CD14-positive monocyte (primary cell): ENCODE results near the gene IFNK. TPM values are rescaled to one million over a fixed set of nuclear protein-coding genes. Genes with fewer than 3 reads are reported as not detected.
"Not testable (repeated sequence)": the region's sequence is repeated elsewhere in the genome, so short reads cannot be mapped to it uniquely, and the experiment has no call there.

Experiments used
- DNase-seq, 3 donors: peaks; one replicate each; pipeline ENCODE4 v3.0.0-alpha.2; 2011 to 2022
- H2AFZ ChIP-seq: 2 replicates; pipeline ENCODE4 v1.6.0; 2012; ENCODE audit warnings: mild to moderate bottlenecking, low read depth, low read length, inconsistent platforms; ENCODE audit not compliant: insufficient read depth, poor library complexity, severe bottlenecking
- H3K27ac ChIP-seq, 2 donors: 1 replicate in 1 of 2; 2 replicates in 1 of 2; pipeline ENCODE4 v1.5.1; 2012 to 2013; ENCODE audit warnings: low read length in 2 of 2, control low read depth in 1 of 2, inconsistent platforms in 1 of 2, low read depth in 1 of 2, mild to moderate bottlenecking in 1 of 2
- H3K27me3 ChIP-seq, 2 donors: one replicate each; pipeline versions ENCODE4 v1.6.0 to v1.6.1; 2011 to 2013; ENCODE audit warnings: low read length in 2 of 2; ENCODE audit not compliant: control insufficient read depth in 2 of 2, insufficient read depth in 2 of 2
- H3K36me3 ChIP-seq, 2 donors: replicated peaks in 1 of 2; 1 replicate in 1 of 2; 2 replicates in 1 of 2; pipeline versions ENCODE4 v1.5.1 to v1.6.1; 2012 to 2013; ENCODE audit warnings: low read length in 2 of 2, control low read depth in 1 of 2, inconsistent platforms in 1 of 2, mild to moderate bottlenecking in 1 of 2; ENCODE audit not compliant: insufficient read depth in 2 of 2, control insufficient read depth in 1 of 2
- H3K4me1 ChIP-seq, 2 donors: 1 replicate in 1 of 2; 2 replicates in 1 of 2; pipeline versions ENCODE4 v1.5.1 to v1.6.1; 2012 to 2013; ENCODE audit warnings: low read length in 2 of 2, control low read depth in 1 of 2, inconsistent platforms in 1 of 2, mild to moderate bottlenecking in 1 of 2, moderate library complexity in 1 of 2; ENCODE audit not compliant: insufficient read depth in 2 of 2, control insufficient read depth in 1 of 2
- H3K4me2 ChIP-seq: replicated peaks from 2 replicates; pipeline ENCODE3; 2012; ENCODE audit warnings: low read length, moderate library complexity, mild to moderate bottlenecking; ENCODE audit not compliant: poor library complexity, severe bottlenecking; ENCODE audit errors: extremely low read depth
- H3K4me3 ChIP-seq, 3 experiments: fragments of 200-600 bp in 1 of 3; sonication (generic) in 1 of 3; replicated peaks in 1 of 3; 1 replicate in 2 of 3; 2 replicates in 1 of 3; pipeline ENCODE4 v1.5.1; 2011 to 2013; ENCODE audit warnings: low read length in 3 of 3, mild to moderate bottlenecking in 3 of 3, control low read depth in 2 of 3, low read depth in 2 of 3, inconsistent platforms in 1 of 3, moderate library complexity in 1 of 3
- H3K79me2 ChIP-seq: 2 replicates; pipeline ENCODE4 v1.6.0; 2012; ENCODE audit warnings: mild to moderate bottlenecking, control low read depth, inconsistent platforms, low read length, moderate library complexity; ENCODE audit not compliant: insufficient read depth
- H3K9ac ChIP-seq: 2 replicates; pipeline ENCODE4 v1.6.0; 2017; ENCODE audit warnings: low read length, mild to moderate bottlenecking; ENCODE audit not compliant: insufficient read depth, poor library complexity, severe bottlenecking
- H3K9me3 ChIP-seq, 2 donors: replicated peaks in 1 of 2; 1 replicate in 1 of 2; 2 replicates in 1 of 2; pipeline versions ENCODE4 v1.5.1 to v1.6.1; 2012 to 2013; ENCODE audit warnings: low read length in 2 of 2, control low read depth in 1 of 2; ENCODE audit not compliant: control insufficient read depth in 1 of 2, insufficient read depth in 1 of 2
- H4K20me1 ChIP-seq: 2 replicates; pipeline ENCODE4 v1.6.0; 2012; ENCODE audit warnings: mild to moderate bottlenecking, low read length, control low read depth, moderate library complexity; ENCODE audit not compliant: insufficient read depth
- H3K27ac Mint-ChIP-seq, 7 donors: one replicate each; pipeline ENCODE4 v1.8.0; 2020; ENCODE audit warnings: mild to moderate bottlenecking in 7 of 7, mixed read lengths in 7 of 7, moderate library complexity in 6 of 7, inconsistent platforms in 2 of 7
- H3K27me3 Mint-ChIP-seq, 3 donors: one replicate each; pipeline ENCODE4 v1.8.0; 2021 to 2022; ENCODE audit warnings: low read depth in 3 of 3, mild to moderate bottlenecking in 3 of 3, mixed read lengths in 3 of 3, moderate library complexity in 3 of 3, inconsistent platforms in 1 of 3
- H3K36me3 Mint-ChIP-seq, 2 donors: one replicate each; pipeline ENCODE4 v1.8.0; 2020; ENCODE audit warnings: mixed read lengths in 2 of 2, inconsistent platforms in 1 of 2, mild to moderate bottlenecking in 1 of 2
- H3K4me1 Mint-ChIP-seq: one replicate; pipeline ENCODE4 v1.8.0; 2020; ENCODE audit warnings: mild to moderate bottlenecking, mixed read lengths
- H3K4me3 Mint-ChIP-seq, 2 donors: one replicate each; pipeline ENCODE4 v1.8.0; 2020; ENCODE audit warnings: mild to moderate bottlenecking in 2 of 2, mixed read lengths in 2 of 2, moderate library complexity in 1 of 2
- H3K9me3 Mint-ChIP-seq, 7 donors: one replicate each; pipeline ENCODE4 v1.8.0; 2020 to 2022; ENCODE audit warnings: mixed read lengths in 7 of 7, mild to moderate bottlenecking in 6 of 7, moderate library complexity in 6 of 7, inconsistent platforms in 2 of 7
- WGBS: methylation state at CpG from one replicate; pipeline ENCODE4 v1.1.5; 2013; ENCODE audit warnings: missing lambda C conversion rate; ENCODE audit not compliant: insufficient coverage; 5-methylcytosine and 5-hydroxymethylcytosine counted together
- intact Hi-C, 2 donors: fragments of 100-400 bp; cut with micrococcal nuclease; formaldehyde crosslinking; loops; one replicate each; pipeline versions ENCODE4 v1.15.0 to v1.15.1; 2023
- polyA plus RNA-seq, 3 donors: library from polyadenylated mRNA; depleted of rRNA in 1 of 3; unstranded in 2 of 3; stranded (reverse) in 1 of 3; fragments of 300-500 nt in 2 of 3; fragments of >200 nt in 1 of 3; fragmentation: Illumina TruSeq in 2 of 3; gene quantifications; 1 replicate in 2 of 3; 2 replicates in 1 of 3; pipeline ENCODE4 v1.2.3, GENCODE V29; 2012 to 2021
- TF ChIP-seq, protein P1 (sequence below): fragments of 200-600 bp; IDR thresholded peaks from one replicate; pipeline ENCODE4 v1.8.0; 2022; ENCODE audit warnings: antibody characterized with exemption, mild to moderate bottlenecking

IFNK gene
- polyA plus RNA-seq, 3 donors, result not detected

DNA sequence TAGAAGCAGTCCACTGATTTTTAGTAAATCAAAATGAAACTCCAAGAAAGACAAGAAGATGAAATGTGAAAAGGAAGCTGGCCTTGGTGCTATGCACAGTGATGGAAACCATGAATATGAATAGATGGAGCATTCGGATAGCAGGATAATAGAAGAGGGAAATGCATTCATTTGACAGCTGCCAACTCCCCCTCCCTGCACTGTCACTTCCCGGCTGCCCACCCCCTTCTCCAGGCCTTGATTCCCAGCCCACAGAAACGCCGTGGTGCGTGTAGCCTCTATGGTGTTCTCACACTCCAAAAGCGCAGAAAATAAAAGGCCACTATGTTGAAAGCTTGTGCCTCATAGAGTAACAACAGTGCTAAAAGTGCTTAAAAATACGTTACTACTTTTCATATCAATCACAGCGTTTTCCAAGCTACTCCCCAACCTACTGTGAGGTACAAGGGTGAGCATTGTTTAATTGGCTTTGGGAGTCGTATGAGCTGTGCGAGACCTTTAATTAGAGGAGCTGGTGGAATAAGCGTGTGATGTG lies 26.1 kb upstream of the IFNK start:
- no peaks in the 10 kb centered on the region for H4K20me1 ChIP-seq
- Mint-ChIP-seq H3K36me3 (peaks cover 8 to 15% of the 10 kb centered on the region in 2 donors), H3K4me1 (peaks cover 37% of the 10 kb centered on the region), H3K27ac (no peak overlapping the region), H3K27me3 (no peaks in the 10 kb centered on the region), H3K4me3 (no peak overlapping the region), H3K9me3 (peaks cover 3 to 10% (median 4%) of the 10 kb centered on the region in 7 donors)
- H3K9me3 ChIP-seq, result peaks cover 0 to 8% of the 10 kb centered on the region in 2 donors
- DNase-seq, result no peak
- H3K36me3 ChIP-seq, result no peaks in the 10 kb centered on the region
- intact Hi-C loops, result loop anchor here in 1 of 2 donors (5.0 kb wide), 1 partner anchor 36 kb away; no protein-coding TSS in a partner anchor
- H3K27ac ChIP-seq, result no peak overlapping the region
- H3K9ac ChIP-seq, result no peak overlapping the region
- H3K79me2 ChIP-seq, result no peaks in the 10 kb centered on the region
- H3K4me2 ChIP-seq, result no peak overlapping the region
- TF ChIP-seq, protein P1, sequence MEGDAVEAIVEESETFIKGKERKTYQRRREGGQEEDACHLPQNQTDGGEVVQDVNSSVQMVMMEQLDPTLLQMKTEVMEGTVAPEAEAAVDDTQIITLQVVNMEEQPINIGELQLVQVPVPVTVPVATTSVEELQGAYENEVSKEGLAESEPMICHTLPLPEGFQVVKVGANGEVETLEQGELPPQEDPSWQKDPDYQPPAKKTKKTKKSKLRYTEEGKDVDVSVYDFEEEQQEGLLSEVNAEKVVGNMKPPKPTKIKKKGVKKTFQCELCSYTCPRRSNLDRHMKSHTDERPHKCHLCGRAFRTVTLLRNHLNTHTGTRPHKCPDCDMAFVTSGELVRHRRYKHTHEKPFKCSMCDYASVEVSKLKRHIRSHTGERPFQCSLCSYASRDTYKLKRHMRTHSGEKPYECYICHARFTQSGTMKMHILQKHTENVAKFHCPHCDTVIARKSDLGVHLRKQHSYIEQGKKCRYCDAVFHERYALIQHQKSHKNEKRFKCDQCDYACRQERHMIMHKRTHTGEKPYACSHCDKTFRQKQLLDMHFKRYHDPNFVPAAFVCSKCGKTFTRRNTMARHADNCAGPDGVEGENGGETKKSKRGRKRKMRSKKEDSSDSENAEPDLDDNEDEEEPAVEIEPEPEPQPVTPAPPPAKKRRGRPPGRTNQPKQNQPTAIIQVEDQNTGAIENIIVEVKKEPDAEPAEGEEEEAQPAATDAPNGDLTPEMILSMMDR, result no peak
- 100% methylated on average over 7 of the region's 11 CpGs for WGBS
- H3K27me3 ChIP-seq, result no peaks in the 10 kb centered on the region
- H2AFZ ChIP-seq, result no peak overlapping the region
- peaks cover 10 to 30% of the 10 kb centered on the region in 2 donors for H3K4me1 ChIP-seq
- no peak overlapping the region for H3K4me3 ChIP-seq

DNA sequence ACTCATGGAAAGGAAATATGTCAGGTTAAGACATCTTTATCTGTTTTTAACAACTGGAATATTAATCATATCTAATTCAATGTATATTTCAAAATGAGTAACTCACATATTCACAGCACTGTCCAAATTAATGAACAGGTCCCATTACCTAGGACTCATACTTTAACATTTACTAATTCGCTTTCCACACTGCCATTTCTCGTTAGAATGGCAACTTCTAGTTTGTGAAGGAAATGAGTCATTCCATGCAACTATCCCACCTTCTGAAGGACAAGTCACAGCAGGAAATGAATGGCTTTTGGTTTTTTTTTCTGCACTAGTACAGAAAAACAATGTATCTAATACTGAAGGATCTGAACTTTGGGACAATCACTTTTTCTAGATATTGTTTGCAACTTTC lies 24.6 kb upstream of the IFNK start:
- intact Hi-C loops, result loop anchor here in 1 of 2 donors (5.0 kb wide), 1 partner anchor 37 kb away; no protein-coding TSS in a partner anchor
- Histone ChIP-seq H3K27me3 (no peaks in the 10 kb centered on the region), H3K4me1 (peaks cover 10 to 30% of the 10 kb centered on the region in 2 donors), H3K9ac (no peak overlapping the region), H3K27ac (peak overlapping the region in 1 of 2 donors; percentile 24), H3K79me2 (no peaks in the 10 kb centered on the region), H4K20me1 (no peaks in the 10 kb centered on the region), H2AFZ (no peak overlapping the region), H3K4me2 (peak overlapping the region; percentile 22), H3K9me3 (peaks cover 0 to 5% of the 10 kb centered on the region in 2 donors), H3K4me3 (peak overlapping the region in 1 of 3 experiments; percentile 13), H3K36me3 (no peaks in the 10 kb centered on the region)
- TF ChIP-seq, protein P1, result no peak
- H3K27me3 Mint-ChIP-seq, result no peaks in the 10 kb centered on the region
- H3K9me3 Mint-ChIP-seq, result peaks cover 0 to 5% (median 1%) of the 10 kb centered on the region in 7 donors
- peaks cover 5 to 12% of the 10 kb centered on the region in 2 donors for H3K36me3 Mint-ChIP-seq
- H3K4me1 Mint-ChIP-seq, result peaks cover 40% of the 10 kb centered on the region
- H3K27ac Mint-ChIP-seq, result peak overlapping the region in 1 of 7 donors; percentile 37
- no peak overlapping the region for H3K4me3 Mint-ChIP-seq
- peak; percentile 38 to 78 (median 69) for DNase-seq
- no CpG with 5 or more reads among the region's 2 CpGs for whole genome bisulfite sequencing

DNA sequence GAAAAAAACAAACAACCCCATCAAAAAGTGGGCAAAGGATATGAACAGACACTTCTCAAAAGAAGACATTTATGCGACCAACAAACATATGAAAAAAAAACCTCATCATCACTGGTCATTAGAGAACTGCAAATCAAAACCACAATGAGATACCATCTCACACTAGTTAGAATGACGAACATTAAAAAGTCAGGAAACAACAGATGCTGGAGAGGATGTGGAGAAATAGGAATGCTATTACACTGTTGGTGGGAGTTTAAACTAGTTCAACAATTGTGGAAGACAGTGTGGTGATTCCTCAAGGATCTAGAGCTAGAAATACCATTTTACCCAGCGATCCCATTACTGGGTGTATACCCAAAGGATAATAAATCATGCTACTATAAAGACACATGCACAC lies 23.2 kb upstream of the IFNK start:
- intact Hi-C loops, DNase-seq, H3K27me3 ChIP-seq, H3K4me3 ChIP-seq, H3K4me3 Mint-ChIP-seq, H3K36me3 ChIP-seq, H3K4me2 ChIP-seq, H3K27ac ChIP-seq, H3K9me3 Mint-ChIP-seq, H3K9ac ChIP-seq, H4K20me1 ChIP-seq, H3K79me2 ChIP-seq, H3K9me3 ChIP-seq, H3K27me3 Mint-ChIP-seq, H2AFZ ChIP-seq: not testable (repeated sequence)
- H3K36me3 Mint-ChIP-seq, result peaks cover 4 to 12% of the 10 kb centered on the region in 2 donors
- H3K4me1 Mint-ChIP-seq, result peaks cover 34% of the 10 kb centered on the region
- H3K4me1 ChIP-seq, result peaks cover 10 to 30% of the 10 kb centered on the region in 2 donors
- no CpG with 5 or more reads among the region's 3 CpGs for WGBS
- peak overlapping the region in 1 of 7 donors; percentile 78 for H3K27ac Mint-ChIP-seq
